Measurements from ENCODE around the gene ALDH3B2.

The ALDH3B2 gene

GRCh38 chr11:67632982-67633755, 41.3 kb downstream of the ALDH3B2 start:
- DNase-seq (ENCODE audit: extremely low read depth, low read depth): no peak
- TF ChIP-seq CTCF (IDR thresholded peaks at IDR 0.05; ENCODE audit: low read depth, low read length, missing control alignments): no peak
- no peak overlapping the region for H3K4me3 ChIP-seq (replicated peaks; ENCODE audit: low read depth, low read length)

- DNase-seq (ENCODE audit: extremely low read depth, low read depth): no peak
- H3K4me3 ChIP-seq (replicated peaks; ENCODE audit: low read depth, low read length): no peak overlapping the region
- no peak for TF ChIP-seq CTCF (IDR thresholded peaks at IDR 0.05; ENCODE audit: low read depth, low read length, missing control alignments)
Measured at GRCh38 chr11:67632175-67632981, 42.0 kb downstream of the ALDH3B2 start.

GRCh38 chr11:67631853-67632174, 42.6 kb downstream of the ALDH3B2 start:
- H3K4me3 ChIP-seq (replicated peaks; ENCODE audit: low read depth, low read length): no peak overlapping the region
- no peak for TF ChIP-seq CTCF (IDR thresholded peaks at IDR 0.05; ENCODE audit: low read depth, low read length, missing control alignments)
- DNase-seq (ENCODE audit: extremely low read depth, low read depth): no peak

- H3K4me3 ChIP-seq (replicated peaks; ENCODE audit: low read depth, low read length): no peak overlapping the region
- no peak for DNase-seq (ENCODE audit: extremely low read depth, low read depth)
- TF ChIP-seq CTCF (IDR thresholded peaks at IDR 0.05; ENCODE audit: low read depth, low read length, missing control alignments): no peak
Measured at GRCh38 chr11:67631411-67631810, 43.0 kb downstream of the ALDH3B2 start.

GRCh38 chr11:67630943-67631331, 43.5 kb downstream of the ALDH3B2 start:
- TF ChIP-seq CTCF (IDR thresholded peaks at IDR 0.05; ENCODE audit: low read depth, low read length, missing control alignments): no peak
- no peak for DNase-seq (ENCODE audit: extremely low read depth, low read depth)

GRCh38 chr11:67630228-67630942, 44.0 kb downstream of the ALDH3B2 start:
- TF ChIP-seq CTCF (IDR thresholded peaks at IDR 0.05; ENCODE audit: low read depth, low read length, missing control alignments): peak; percentile 67
- DNase-seq (ENCODE audit: extremely low read depth, low read depth): peak; percentile 73

More at GRCh38 chr11:67630943-67631331, 43.5 kb downstream of the ALDH3B2 start:
- H3K4me3 ChIP-seq (replicated peaks; ENCODE audit: low read depth, low read length): peak overlapping the region; percentile 55

More at GRCh38 chr11:67630228-67630942, 44.0 kb downstream of the ALDH3B2 start:
- H3K4me3 ChIP-seq (replicated peaks; ENCODE audit: low read depth, low read length): peak overlapping the region; percentile 55
